Measurements from ENCODE around the gene TLL1.

TLL1 gene

GRCh38 chr4:165879641-165880040, 6.6 kb downstream of the TLL1 start:
- Histone ChIP-seq H2AFZ (ENCODE audit: low read depth) (no peak overlapping the region), H3K27me3 (ENCODE audit: insufficient read depth, low read depth) (no peaks in the 10 kb centered on the region), H3K4me3 (IDR thresholded peaks at IDR 0.05; ENCODE audit: insufficient read depth, low read depth, low read length) (no peak overlapping the region), H3K9ac (no peak overlapping the region), H3K4me2 (no peak overlapping the region), H3K79me2 (ENCODE audit: insufficient read depth, low read depth) (no peaks in the 10 kb centered on the region), H3K27ac (no peak overlapping the region), H3K36me3 (ENCODE audit: insufficient read depth) (no peaks in the 10 kb centered on the region), H4K20me1 (ENCODE audit: insufficient read depth) (no peaks in the 10 kb centered on the region), H3K4me1 (ENCODE audit: low read depth, poor library complexity, severe bottlenecking) (peaks cover 4% of the 10 kb centered on the region)
- no peak for TF ChIP-seq CTCF (conservative IDR thresholded peaks at IDR 0.05; ENCODE audit: low read depth, low read length)

GRCh38 chr4:165894159-165894558, 21.1 kb downstream of the TLL1 start:
- Histone ChIP-seq H3K79me2 (ENCODE audit: insufficient read depth, low read depth) (no peaks in the 10 kb centered on the region), H4K20me1 (ENCODE audit: insufficient read depth) (no peaks in the 10 kb centered on the region)

GRCh38 chr4:165905405-165906027, 32.5 kb downstream of the TLL1 start:
- Histone ChIP-seq H3K9ac (no peak overlapping the region), H3K36me3 (ENCODE audit: insufficient read depth) (no peaks in the 10 kb centered on the region), H3K4me2 (no peak overlapping the region), H3K27me3 (ENCODE audit: insufficient read depth, low read depth) (no peaks in the 10 kb centered on the region), H2AFZ (ENCODE audit: low read depth) (no peak overlapping the region), H3K79me2 (ENCODE audit: insufficient read depth, low read depth) (no peaks in the 10 kb centered on the region), H3K4me3 (IDR thresholded peaks at IDR 0.05; ENCODE audit: insufficient read depth, low read depth, low read length) (no peak overlapping the region), H3K4me1 (ENCODE audit: low read depth, poor library complexity, severe bottlenecking) (peaks cover 12% of the 10 kb centered on the region), H4K20me1 (ENCODE audit: insufficient read depth) (no peaks in the 10 kb centered on the region), H3K27ac (no peak overlapping the region)
- TF ChIP-seq CTCF (conservative IDR thresholded peaks at IDR 0.05; ENCODE audit: low read depth, low read length), result no peak

More at GRCh38 chr4:165894159-165894558, 21.1 kb downstream of the TLL1 start:
- no peak overlapping the region for H3K9ac ChIP-seq
- no peak for TF ChIP-seq CTCF (conservative IDR thresholded peaks at IDR 0.05; ENCODE audit: low read depth, low read length)
- H3K36me3 ChIP-seq (ENCODE audit: insufficient read depth), result no peaks in the 10 kb centered on the region
- H3K4me1 ChIP-seq (ENCODE audit: low read depth, poor library complexity, severe bottlenecking), result no peaks in the 10 kb centered on the region
- H3K27ac ChIP-seq, result no peak overlapping the region
- H2AFZ ChIP-seq (ENCODE audit: low read depth), result no peak overlapping the region
- H3K4me2 ChIP-seq, result no peak overlapping the region
- no peak overlapping the region for H3K4me3 ChIP-seq (IDR thresholded peaks at IDR 0.05; ENCODE audit: insufficient read depth, low read depth, low read length)
- no peaks in the 10 kb centered on the region for H3K27me3 ChIP-seq (ENCODE audit: insufficient read depth, low read depth)

GRCh38 chr4:165906272-165906671, 33.2 kb downstream of the TLL1 start:
- Histone ChIP-seq H3K4me3 (IDR thresholded peaks at IDR 0.05; ENCODE audit: insufficient read depth, low read depth, low read length) (no peak overlapping the region), H3K4me1 (ENCODE audit: low read depth, poor library complexity, severe bottlenecking) (peaks cover 12% of the 10 kb centered on the region), H2AFZ (ENCODE audit: low read depth) (no peak overlapping the region), H3K79me2 (ENCODE audit: insufficient read depth, low read depth) (no peaks in the 10 kb centered on the region), H3K27me3 (ENCODE audit: insufficient read depth, low read depth) (no peaks in the 10 kb centered on the region), H3K4me2 (no peak overlapping the region), H3K27ac (no peak overlapping the region), H4K20me1 (ENCODE audit: insufficient read depth) (no peaks in the 10 kb centered on the region), H3K9ac (no peak overlapping the region), H3K36me3 (ENCODE audit: insufficient read depth) (no peaks in the 10 kb centered on the region)
- no peak for TF ChIP-seq CTCF (conservative IDR thresholded peaks at IDR 0.05; ENCODE audit: low read depth, low read length)

All from KMS-11 (cell line).